Kidney epithelial cell (primary cell): ENCODE data around the gene AKT1S1. TPM values are rescaled to one million over a fixed set of nuclear protein-coding genes. Genes with fewer than 3 reads are reported as not detected.

Source experiments
- DNase-seq: peaks from one replicate; pipeline ENCODE4 v3.0.0-alpha.2; 2010; ENCODE audit warnings: low read depth
- H3K27me3 ChIP-seq: 2 replicates; pipeline ENCODE4 v1.6.0; 2011; ENCODE audit warnings: low read length; ENCODE audit not compliant: control insufficient read depth, insufficient read depth
- H3K36me3 ChIP-seq: 2 replicates; pipeline ENCODE4 v1.5.1; 2011; ENCODE audit warnings: low read length; ENCODE audit not compliant: control insufficient read depth, insufficient read depth
- H3K4me3 ChIP-seq: 2 replicates; pipeline ENCODE4 v1.5.1; 2011; ENCODE audit warnings: low read depth, mild to moderate bottlenecking, control low read depth, low read length
- total RNA-seq: library from RNA; depleted of rRNA; stranded (reverse); fragments of >200 nt; gene quantifications from 2 replicates; pipeline ENCODE4 v1.2.3, GENCODE V29; 2015
- TF ChIP-seq, protein P1 (sequence below): IDR thresholded peaks from 2 replicates; pipeline ENCODE4 v1.5.1; 2011; ENCODE audit warnings: mild to moderate bottlenecking, moderate library complexity, low read length, control low read depth, inconsistent platforms; ENCODE audit not compliant: insufficient read depth, poor library complexity, severe bottlenecking

Gene AKT1S1
- total RNA-seq, 1 donor from 2014 or later: 23.2 TPM

DNA sequence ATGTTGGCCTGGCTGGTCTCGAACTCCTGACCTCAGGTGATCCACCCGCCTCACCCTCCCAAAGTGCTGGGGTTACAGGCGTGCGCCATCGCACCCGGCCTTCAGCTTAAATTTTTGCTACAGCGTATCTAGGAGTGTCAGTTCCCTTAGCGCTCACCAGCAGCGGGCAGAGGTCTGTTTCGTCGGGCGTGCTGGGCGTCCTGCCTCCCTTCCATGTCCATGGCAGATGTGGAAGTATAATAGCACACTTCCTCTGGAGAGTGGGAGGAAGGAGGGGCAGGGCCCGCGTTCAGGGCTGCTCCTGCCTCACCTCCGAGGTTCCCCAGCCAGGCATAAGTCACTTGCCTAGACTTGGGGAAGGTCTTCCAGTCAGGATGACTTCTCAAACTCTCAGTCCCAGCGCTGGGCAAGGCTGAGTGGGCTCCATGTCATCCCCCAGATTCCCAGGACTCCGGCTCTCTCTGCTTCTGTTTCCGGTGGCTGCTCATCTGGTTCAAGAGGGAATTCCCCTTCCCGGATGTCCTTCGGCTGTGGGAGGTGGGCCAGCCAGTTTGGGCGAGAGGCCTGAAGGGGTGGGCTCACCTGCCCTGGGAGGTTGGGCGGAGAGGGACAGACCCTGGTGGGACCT, 10.0 kb upstream of the AKT1S1 start:
- Histone ChIP-seq H3K4me3 (no peak overlapping the region), H3K27me3 (peaks cover 8% of the 10 kb centered on the region), H3K36me3 (peaks cover 7% of the 10 kb centered on the region)
- TF ChIP-seq, protein P1, sequence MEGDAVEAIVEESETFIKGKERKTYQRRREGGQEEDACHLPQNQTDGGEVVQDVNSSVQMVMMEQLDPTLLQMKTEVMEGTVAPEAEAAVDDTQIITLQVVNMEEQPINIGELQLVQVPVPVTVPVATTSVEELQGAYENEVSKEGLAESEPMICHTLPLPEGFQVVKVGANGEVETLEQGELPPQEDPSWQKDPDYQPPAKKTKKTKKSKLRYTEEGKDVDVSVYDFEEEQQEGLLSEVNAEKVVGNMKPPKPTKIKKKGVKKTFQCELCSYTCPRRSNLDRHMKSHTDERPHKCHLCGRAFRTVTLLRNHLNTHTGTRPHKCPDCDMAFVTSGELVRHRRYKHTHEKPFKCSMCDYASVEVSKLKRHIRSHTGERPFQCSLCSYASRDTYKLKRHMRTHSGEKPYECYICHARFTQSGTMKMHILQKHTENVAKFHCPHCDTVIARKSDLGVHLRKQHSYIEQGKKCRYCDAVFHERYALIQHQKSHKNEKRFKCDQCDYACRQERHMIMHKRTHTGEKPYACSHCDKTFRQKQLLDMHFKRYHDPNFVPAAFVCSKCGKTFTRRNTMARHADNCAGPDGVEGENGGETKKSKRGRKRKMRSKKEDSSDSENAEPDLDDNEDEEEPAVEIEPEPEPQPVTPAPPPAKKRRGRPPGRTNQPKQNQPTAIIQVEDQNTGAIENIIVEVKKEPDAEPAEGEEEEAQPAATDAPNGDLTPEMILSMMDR: no peak
- DNase-seq: no peak

DNA sequence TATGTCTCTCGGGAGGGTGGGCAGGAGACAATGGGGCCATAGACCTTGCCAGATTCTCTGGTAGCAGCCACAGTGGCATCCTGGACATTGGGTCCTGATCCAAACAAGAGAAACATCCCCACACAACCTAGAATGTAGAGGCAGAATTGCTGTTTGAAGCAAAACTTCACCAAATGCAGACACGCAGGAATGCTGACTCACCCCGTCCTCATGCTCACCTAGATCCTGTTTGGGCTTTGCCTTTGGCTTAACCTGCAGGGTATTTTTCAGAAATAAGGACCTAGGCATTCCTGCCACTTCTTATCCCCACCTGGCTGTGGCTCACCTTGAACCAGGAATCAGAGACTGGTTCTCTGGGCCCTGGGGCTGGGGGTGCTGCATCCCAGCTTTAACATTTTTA, 7.6 kb upstream of the AKT1S1 start:
- no peak for DNase-seq
- TF ChIP-seq, protein P1: no peak
- H3K36me3 ChIP-seq: peaks cover 9% of the 10 kb centered on the region
- peaks cover 3% of the 10 kb centered on the region for H3K27me3 ChIP-seq
- no peak overlapping the region for H3K4me3 ChIP-seq

- H3K27me3 ChIP-seq: no peaks in the 10 kb centered on the region
- DNase-seq: no peak
- TF ChIP-seq, protein P1: no peak
- H3K36me3 ChIP-seq: peaks cover 9% of the 10 kb centered on the region
- H3K4me3 ChIP-seq: no peak overlapping the region
These were observed 7.0 kb upstream of the AKT1S1 start for GRCh38 chr19:49884109-49884508.

GRCh38 chr19:49883094-49883493, 5.9 kb upstream of the AKT1S1 start:
- Histone ChIP-seq H3K36me3 (peaks cover 9% of the 10 kb centered on the region), H3K27me3 (no peaks in the 10 kb centered on the region), H3K4me3 (no peak overlapping the region)
- TF ChIP-seq, protein P1: no peak
- no peak for DNase-seq

- H3K27me3 ChIP-seq: no peaks in the 10 kb centered on the region
- TF ChIP-seq, protein P1: no peak
- H3K4me3 ChIP-seq: no peak overlapping the region
- H3K36me3 ChIP-seq: peaks cover 9% of the 10 kb centered on the region
- DNase-seq: no peak
These were observed 5.5 kb upstream of the AKT1S1 start for GRCh38 chr19:49882643-49883042.
